GM23338 (cell line): ENCODE data around the gene GNAI1. TPM values are rescaled to one million over a fixed set of nuclear protein-coding genes. Genes with fewer than 3 reads are reported as not detected.

Experiments
- NANOG ChIP-seq: IDR thresholded peaks from 2 replicates; pipeline ENCODE4 v1.6.1; 2016; ENCODE audit warnings: antibody characterized with exemption, borderline replicate concordance
- STAT1 ChIP-seq: IDR thresholded peaks from one replicate; pipeline ENCODE4 v1.6.1; 2016; ENCODE audit warnings: antibody characterized with exemption; ENCODE audit not compliant: unreplicated experiment
- polyA plus RNA-seq: library from polyadenylated mRNA; unstranded; fragments of >200 nt; fragmentation: Nextera tagmentation; extraction: Ambion mirVana; gene quantifications from 2 replicates; pipeline ENCODE4 v1.2.1, GENCODE V29; 2016
- total RNA-seq: library from RNA; depleted of rRNA; stranded (reverse); fragments of >200 nt; shearing (Covaris generic); gene quantifications from 2 replicates; pipeline ENCODE4 v1.2.3, GENCODE V29; 2014
- TF ChIP-seq, protein P1 (sequence below): fragments of 250-450 bp; sonication (Bioruptor Pico); IDR thresholded peaks from 2 replicates; pipeline ENCODE4 v1.5.0; 2020; ENCODE audit warnings: mild to moderate bottlenecking, moderate library complexity
- TF ChIP-seq, protein P2 (sequence below): IDR thresholded peaks from one replicate; pipeline ENCODE4 v1.6.1; 2018; ENCODE audit warnings: antibody characterized with exemption; ENCODE audit not compliant: unreplicated experiment
- TF ChIP-seq, protein P3 (sequence below): IDR thresholded peaks from 2 replicates; pipeline ENCODE4 v1.6.1; 2016; ENCODE audit warnings: antibody characterized with exemption

GNAI1 gene
- total and polyA plus RNA-seq, 2 experiments from 2014 or later: 31.3 to 36.9 TPM

DNA sequence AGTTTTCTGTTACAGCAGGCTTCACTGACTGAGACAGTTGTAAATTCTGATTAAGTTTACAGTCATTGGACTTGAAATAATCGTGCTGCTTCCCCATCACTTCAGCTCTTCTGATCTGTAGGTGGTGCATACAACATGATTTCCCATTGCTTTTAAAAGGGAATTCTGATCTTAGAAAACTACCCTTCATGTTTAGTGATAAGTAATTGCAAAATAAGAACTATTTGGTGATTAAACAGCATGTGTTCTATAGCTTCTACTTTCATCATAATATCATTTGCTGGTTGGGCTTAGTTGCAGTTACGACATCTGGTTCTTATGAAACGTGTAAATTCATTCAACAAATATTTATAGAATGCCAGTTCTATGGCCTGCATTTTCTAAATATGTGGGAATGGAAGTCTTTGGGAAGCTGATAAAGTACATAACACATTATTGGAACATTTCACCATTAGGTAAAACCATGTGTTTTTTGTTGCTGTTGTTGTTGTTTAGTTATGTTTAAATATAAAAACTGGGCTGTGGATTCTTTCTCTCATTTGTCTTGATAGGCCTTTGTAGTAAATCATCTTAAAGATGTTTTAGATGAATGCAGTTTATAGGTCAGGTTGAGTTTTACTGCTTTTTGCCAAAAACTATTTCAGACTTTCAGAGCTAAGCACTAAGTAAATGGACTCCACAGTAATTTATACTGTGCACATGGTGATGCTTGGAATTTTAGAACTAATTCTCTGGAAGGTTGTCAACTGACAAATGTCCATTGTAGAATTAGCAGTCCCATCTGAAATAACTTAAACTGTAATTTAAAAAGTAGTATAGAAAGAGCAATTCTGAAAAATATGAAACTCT is 13.1 kb downstream of the GNAI1 start (continued):
- TF ChIP-seq, protein P1, sequence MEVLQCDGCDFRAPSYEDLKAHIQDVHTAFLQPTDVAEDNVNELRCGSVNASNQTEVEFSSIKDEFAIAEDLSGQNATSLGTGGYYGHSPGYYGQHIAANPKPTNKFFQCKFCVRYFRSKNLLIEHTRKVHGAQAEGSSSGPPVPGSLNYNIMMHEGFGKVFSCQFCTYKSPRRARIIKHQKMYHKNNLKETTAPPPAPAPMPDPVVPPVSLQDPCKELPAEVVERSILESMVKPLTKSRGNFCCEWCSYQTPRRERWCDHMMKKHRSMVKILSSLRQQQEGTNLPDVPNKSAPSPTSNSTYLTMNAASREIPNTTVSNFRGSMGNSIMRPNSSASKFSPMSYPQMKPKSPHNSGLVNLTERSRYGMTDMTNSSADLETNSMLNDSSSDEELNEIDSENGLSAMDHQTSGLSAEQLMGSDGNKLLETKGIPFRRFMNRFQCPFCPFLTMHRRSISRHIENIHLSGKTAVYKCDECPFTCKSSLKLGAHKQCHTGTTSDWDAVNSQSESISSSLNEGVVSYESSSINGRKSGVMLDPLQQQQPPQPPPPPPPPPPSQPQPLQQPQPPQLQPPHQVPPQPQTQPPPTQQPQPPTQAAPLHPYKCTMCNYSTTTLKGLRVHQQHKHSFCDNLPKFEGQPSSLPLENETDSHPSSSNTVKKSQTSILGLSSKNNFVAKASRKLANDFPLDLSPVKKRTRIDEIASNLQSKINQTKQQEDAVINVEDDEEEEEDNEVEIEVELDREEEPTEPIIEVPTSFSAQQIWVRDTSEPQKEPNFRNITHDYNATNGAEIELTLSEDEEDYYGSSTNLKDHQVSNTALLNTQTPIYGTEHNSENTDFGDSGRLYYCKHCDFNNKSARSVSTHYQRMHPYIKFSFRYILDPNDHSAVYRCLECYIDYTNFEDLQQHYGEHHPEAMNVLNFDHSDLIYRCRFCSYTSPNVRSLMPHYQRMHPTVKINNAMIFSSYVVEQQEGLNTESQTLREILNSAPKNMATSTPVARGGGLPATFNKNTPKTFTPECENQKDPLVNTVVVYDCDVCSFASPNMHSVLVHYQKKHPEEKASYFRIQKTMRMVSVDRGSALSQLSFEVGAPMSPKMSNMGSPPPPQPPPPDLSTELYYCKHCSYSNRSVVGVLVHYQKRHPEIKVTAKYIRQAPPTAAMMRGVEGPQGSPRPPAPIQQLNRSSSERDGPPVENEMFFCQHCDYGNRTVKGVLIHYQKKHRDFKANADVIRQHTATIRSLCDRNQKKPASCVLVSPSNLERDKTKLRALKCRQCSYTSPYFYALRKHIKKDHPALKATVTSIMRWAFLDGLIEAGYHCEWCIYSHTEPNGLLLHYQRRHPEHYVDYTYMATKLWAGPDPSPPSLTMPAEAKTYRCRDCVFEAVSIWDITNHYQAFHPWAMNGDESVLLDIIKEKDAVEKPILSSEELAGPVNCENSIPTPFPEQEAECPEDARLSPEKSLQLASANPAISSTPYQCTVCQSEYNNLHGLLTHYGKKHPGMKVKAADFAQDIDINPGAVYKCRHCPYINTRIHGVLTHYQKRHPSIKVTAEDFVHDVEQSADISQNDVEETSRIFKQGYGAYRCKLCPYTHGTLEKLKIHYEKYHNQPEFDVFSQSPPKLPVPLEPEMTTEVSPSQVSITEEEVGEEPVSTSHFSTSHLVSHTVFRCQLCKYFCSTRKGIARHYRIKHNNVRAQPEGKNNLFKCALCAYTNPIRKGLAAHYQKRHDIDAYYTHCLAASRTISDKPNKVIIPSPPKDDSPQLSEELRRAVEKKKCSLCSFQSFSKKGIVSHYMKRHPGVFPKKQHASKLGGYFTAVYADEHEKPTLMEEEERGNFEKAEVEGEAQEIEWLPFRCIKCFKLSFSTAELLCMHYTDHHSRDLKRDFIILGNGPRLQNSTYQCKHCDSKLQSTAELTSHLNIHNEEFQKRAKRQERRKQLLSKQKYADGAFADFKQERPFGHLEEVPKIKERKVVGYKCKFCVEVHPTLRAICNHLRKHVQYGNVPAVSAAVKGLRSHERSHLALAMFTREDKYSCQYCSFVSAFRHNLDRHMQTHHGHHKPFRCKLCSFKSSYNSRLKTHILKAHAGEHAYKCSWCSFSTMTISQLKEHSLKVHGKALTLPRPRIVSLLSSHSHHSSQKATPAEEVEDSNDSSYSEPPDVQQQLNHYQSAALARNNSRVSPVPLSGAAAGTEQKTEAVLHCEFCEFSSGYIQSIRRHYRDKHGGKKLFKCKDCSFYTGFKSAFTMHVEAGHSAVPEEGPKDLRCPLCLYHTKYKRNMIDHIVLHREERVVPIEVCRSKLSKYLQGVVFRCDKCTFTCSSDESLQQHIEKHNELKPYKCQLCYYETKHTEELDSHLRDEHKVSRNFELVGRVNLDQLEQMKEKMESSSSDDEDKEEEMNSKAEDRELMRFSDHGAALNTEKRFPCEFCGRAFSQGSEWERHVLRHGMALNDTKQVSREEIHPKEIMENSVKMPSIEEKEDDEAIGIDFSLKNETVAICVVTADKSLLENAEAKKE (CRISPR knock-in tag): no peak
- TF ChIP-seq, protein P2, sequence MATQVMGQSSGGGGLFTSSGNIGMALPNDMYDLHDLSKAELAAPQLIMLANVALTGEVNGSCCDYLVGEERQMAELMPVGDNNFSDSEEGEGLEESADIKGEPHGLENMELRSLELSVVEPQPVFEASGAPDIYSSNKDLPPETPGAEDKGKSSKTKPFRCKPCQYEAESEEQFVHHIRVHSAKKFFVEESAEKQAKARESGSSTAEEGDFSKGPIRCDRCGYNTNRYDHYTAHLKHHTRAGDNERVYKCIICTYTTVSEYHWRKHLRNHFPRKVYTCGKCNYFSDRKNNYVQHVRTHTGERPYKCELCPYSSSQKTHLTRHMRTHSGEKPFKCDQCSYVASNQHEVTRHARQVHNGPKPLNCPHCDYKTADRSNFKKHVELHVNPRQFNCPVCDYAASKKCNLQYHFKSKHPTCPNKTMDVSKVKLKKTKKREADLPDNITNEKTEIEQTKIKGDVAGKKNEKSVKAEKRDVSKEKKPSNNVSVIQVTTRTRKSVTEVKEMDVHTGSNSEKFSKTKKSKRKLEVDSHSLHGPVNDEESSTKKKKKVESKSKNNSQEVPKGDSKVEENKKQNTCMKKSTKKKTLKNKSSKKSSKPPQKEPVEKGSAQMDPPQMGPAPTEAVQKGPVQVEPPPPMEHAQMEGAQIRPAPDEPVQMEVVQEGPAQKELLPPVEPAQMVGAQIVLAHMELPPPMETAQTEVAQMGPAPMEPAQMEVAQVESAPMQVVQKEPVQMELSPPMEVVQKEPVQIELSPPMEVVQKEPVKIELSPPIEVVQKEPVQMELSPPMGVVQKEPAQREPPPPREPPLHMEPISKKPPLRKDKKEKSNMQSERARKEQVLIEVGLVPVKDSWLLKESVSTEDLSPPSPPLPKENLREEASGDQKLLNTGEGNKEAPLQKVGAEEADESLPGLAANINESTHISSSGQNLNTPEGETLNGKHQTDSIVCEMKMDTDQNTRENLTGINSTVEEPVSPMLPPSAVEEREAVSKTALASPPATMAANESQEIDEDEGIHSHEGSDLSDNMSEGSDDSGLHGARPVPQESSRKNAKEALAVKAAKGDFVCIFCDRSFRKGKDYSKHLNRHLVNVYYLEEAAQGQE: no peak
- no peak for TF ChIP-seq NANOG
- TF ChIP-seq, protein P3, sequence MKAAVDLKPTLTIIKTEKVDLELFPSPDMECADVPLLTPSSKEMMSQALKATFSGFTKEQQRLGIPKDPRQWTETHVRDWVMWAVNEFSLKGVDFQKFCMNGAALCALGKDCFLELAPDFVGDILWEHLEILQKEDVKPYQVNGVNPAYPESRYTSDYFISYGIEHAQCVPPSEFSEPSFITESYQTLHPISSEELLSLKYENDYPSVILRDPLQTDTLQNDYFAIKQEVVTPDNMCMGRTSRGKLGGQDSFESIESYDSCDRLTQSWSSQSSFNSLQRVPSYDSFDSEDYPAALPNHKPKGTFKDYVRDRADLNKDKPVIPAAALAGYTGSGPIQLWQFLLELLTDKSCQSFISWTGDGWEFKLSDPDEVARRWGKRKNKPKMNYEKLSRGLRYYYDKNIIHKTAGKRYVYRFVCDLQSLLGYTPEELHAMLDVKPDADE: no peak
- no peak for TF ChIP-seq STAT1
